ENCODE data around the gene AIP. TPM values are rescaled to one million over a fixed set of nuclear protein-coding genes. Genes with fewer than 3 reads are reported as not detected.

The AIP gene
- total and polyA plus RNA-seq, 9 of the 15 experiments (the other 6 are each of a cell fraction or from before 2014, with no cell fraction given) = 5.2 to 92.5 (median 52.7) TPM

GRCh38 chr11:67437809-67438157 is 45.0 kb upstream of the AIP start:
- ChIA-PET POLR2A (interaction anchor here (0.8 to 3.0 kb wide), 7 partner anchors 8 to 51 kb away, joined by 3 to 21 read pairs (median 3); partner anchors contain the start of gene RPS6KB2), CTCF (ENCODE audit: low intra/inter-chr PET ratio) (no interaction called here)
- FAIRE-seq = no peak
- no TSS peak for BruUV-seq (replicated peaks)
- peak overlapping the region; percentile 86; the same call in 1 of the 3 replicates for H3K27ac ChIP-seq (ENCODE audit: extremely low read depth, low read depth, low read length)
- peak; percentile 28; the same call in 1 of the 2 replicates for TF ChIP-seq BCOR (IDR thresholded peaks at IDR 0.05)
- no peak for TF ChIP-seq SP2 (IDR thresholded peaks at IDR 0.05; ENCODE audit: extremely low read depth, low read depth, low read length, poor library complexity, severe bottlenecking)
- 0 out of 2 replicates have a peak, but pooled peaks have one; percentile 42 for TF ChIP-seq POLR2A (conservative IDR thresholded peaks at IDR 0.05)
- no peaks in the 10 kb centered on the region for H3K9me3 ChIP-seq (replicated peaks; ENCODE audit: control insufficient read depth, insufficient read depth, low read depth, low read length)
- no peaks in the 10 kb centered on the region for H4K20me1 ChIP-seq (replicated peaks; ENCODE audit: control insufficient read depth, insufficient read depth, low read length)
- WGBS (ENCODE audit: insufficient coverage, low coverage, missing lambda C conversion rate) = 84% methylated on average over 3 of the region's 3 CpGs
- intact Hi-C loops (cut with micrococcal nuclease) (no loop called here), in situ Hi-C loops (cut with MboI) (no loop called here)
- H3K4me1 ChIP-seq (replicated peaks in 1 of 2; ENCODE audit: control insufficient read depth in 2 of 2, insufficient read depth in 2 of 2, low read length in 2 of 2) = peaks cover 16 to 94% of the 10 kb centered on the region in 2 experiments
- no peak overlapping the region for H3K4me3 ChIP-seq
- H3K27me3 ChIP-seq (ENCODE audit: control insufficient read depth in 2 of 2, insufficient read depth in 2 of 2, low read length in 2 of 2) = no peaks in the 10 kb centered on the region
- no peak overlapping the region for H3K4me2 ChIP-seq (ENCODE audit: insufficient read depth, low read length)
- no peak overlapping the region for H2AFZ ChIP-seq (ENCODE audit: low read depth, low read length)
- no peak for ATAC-seq
- DNase-seq (ENCODE audit: extremely low read depth in 1 of 4, low spot score in 3 of 4) = no peak
- peaks cover 4% of the 10 kb centered on the region for H3K9me1 ChIP-seq (ENCODE audit: control insufficient read depth, insufficient read depth, low read length)
- peaks cover 85% of the 10 kb centered on the region; the same call in 2 of the 3 replicates for H3K36me3 ChIP-seq (ENCODE audit: control insufficient read depth, insufficient read depth, low read length)
- H3K9ac ChIP-seq (ENCODE audit: insufficient read depth in 1 of 2, low read depth in 2 of 2, low read length in 2 of 2) = peak overlapping the region in 1 of 2 experiments; percentile 81; a peak in 2 of 4 replicates
- H3K79me2 ChIP-seq (ENCODE audit: control insufficient read depth, insufficient read depth, low read length) = no peaks in the 10 kb centered on the region; the same call in 1 of the 3 replicates

DNA sequence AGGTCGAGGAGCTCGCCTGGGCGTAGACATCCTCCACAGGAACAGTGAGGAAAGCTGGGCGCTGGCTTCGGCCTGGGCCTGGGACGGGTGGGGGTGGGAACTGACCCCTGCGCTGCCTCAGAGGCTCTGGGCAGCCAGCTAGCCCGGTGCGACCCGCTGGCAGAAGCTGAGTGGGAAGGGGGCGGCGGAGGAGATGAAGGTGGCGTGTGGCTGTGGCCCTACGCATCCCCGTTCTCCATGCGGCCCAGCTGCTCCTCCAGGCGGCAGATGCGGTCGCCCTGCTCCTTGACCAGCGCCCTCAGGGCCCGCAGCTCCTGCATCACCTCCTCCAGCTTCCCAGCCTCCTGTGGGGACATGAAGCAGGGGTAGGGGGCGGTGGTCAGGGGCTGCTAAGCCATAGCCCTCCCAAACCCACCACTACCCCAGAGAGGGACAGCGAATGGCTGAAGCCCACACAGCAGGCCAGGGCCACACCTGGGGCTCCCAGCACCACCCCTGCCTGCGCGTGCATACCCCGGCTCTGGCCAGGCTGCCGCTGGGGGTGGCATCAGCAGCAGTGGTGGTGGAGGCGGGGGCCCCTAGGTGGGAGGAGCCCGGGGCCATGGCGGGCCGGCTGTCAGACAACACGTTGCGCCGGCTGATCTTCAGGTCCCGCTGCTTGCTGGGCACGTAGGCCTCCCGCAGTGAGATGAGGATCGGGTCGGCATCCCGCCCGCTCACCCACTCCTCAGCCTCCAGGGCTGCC is 44.5 kb upstream of the AIP start:
- Histone ChIP-seq H3K4me3 (no peak overlapping the region), H3K4me1 (replicated peaks in 1 of 2; ENCODE audit: control insufficient read depth in 2 of 2, insufficient read depth in 2 of 2, low read length in 2 of 2) (peaks cover 16 to 93% of the 10 kb centered on the region in 2 experiments), H3K9me3 (replicated peaks; ENCODE audit: control insufficient read depth, insufficient read depth, low read depth, low read length) (no peaks in the 10 kb centered on the region), H3K27me3 (ENCODE audit: control insufficient read depth in 2 of 2, insufficient read depth in 2 of 2, low read length in 2 of 2) (no peaks in the 10 kb centered on the region), H3K27ac (ENCODE audit: extremely low read depth, low read depth, low read length) (peak overlapping the region; percentile 86; the same call in 1 of the 3 replicates), H3K36me3 (ENCODE audit: control insufficient read depth, insufficient read depth, low read length) (peaks cover 80% of the 10 kb centered on the region; the same call in 2 of the 3 replicates), H3K79me2 (ENCODE audit: control insufficient read depth, insufficient read depth, low read length) (no peaks in the 10 kb centered on the region; the same call in 1 of the 3 replicates), H4K20me1 (replicated peaks; ENCODE audit: control insufficient read depth, insufficient read depth, low read length) (no peaks in the 10 kb centered on the region), H3K9me1 (ENCODE audit: control insufficient read depth, insufficient read depth, low read length) (peaks cover 4% of the 10 kb centered on the region), H3K9ac (ENCODE audit: insufficient read depth in 1 of 2, low read depth in 2 of 2, low read length in 2 of 2) (peak overlapping the region in 1 of 2 experiments; percentile 81; a peak in 2 of 4 replicates), H2AFZ (ENCODE audit: low read depth, low read length) (no peak overlapping the region), H3K4me2 (ENCODE audit: insufficient read depth, low read length) (no peak overlapping the region)
- POLR2A ChIA-PET = interaction anchor here (0.7 to 3.0 kb wide), 10 partner anchors 9 to 104 kb away, joined by 3 to 21 read pairs (median 3); partner anchors contain the start of gene RPS6KB2
- TSS peak; percentile 5 for BruUV-seq (replicated peaks)
- no peak for FAIRE-seq
- 76% methylated on average over 23 of the region's 41 CpGs for WGBS (ENCODE audit: insufficient coverage, low coverage, missing lambda C conversion rate)
- DNase-seq (ENCODE audit: extremely low read depth in 1 of 4, low spot score in 3 of 4) = peak in 2 of 4 experiments; percentile 38 to 39
- CTCF ChIA-PET (ENCODE audit: low intra/inter-chr PET ratio) = no interaction called here
- ATAC-seq = no peak
- intact Hi-C loops (cut with micrococcal nuclease) (no loop called here), in situ Hi-C loops (cut with MboI) (no loop called here)
- peak; percentile 69 for TF ChIP-seq RBFOX2 (IDR thresholded peaks at IDR 0.05; ENCODE audit: low read depth, low read length)
- peak; percentile 43; the same call in 1 of the 2 replicates for TF ChIP-seq HNRNPL (IDR thresholded peaks at IDR 0.05; ENCODE audit: low read depth, low read length)
- no peak for TF ChIP-seq TAF15 (IDR thresholded peaks at IDR 0.05; ENCODE audit: low read depth, low read length)
- TF ChIP-seq CBX2 (IDR thresholded peaks at IDR 0.05; ENCODE audit: insufficient read depth, low read length, poor library complexity, severe bottlenecking) = no peak
- TF ChIP-seq, protein P1, sequence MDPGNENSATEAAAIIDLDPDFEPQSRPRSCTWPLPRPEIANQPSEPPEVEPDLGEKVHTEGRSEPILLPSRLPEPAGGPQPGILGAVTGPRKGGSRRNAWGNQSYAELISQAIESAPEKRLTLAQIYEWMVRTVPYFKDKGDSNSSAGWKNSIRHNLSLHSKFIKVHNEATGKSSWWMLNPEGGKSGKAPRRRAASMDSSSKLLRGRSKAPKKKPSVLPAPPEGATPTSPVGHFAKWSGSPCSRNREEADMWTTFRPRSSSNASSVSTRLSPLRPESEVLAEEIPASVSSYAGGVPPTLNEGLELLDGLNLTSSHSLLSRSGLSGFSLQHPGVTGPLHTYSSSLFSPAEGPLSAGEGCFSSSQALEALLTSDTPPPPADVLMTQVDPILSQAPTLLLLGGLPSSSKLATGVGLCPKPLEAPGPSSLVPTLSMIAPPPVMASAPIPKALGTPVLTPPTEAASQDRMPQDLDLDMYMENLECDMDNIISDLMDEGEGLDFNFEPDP (CRISPR knock-in tag; IDR thresholded peaks at IDR 0.05) = no peak
- no peak for TF ChIP-seq ZNF644 (tag; IDR thresholded peaks at IDR 0.05; ENCODE audit: low read depth)
- TF ChIP-seq MYNN (IDR thresholded peaks at IDR 0.05) = peak; percentile 9; the same call in 1 of the 2 replicates
- TF ChIP-seq MYNN (CRISPR knock-in tag; IDR thresholded peaks at IDR 0.05) = no peak
- peak; percentile 19 for TF ChIP-seq CCNT2 (IDR thresholded peaks at IDR 0.05; ENCODE audit: borderline replicate concordance, extremely low read depth, insufficient read length, low read depth, low read length)
- no peak for TF ChIP-seq ZNF780A (CRISPR knock-in tag; IDR thresholded peaks at IDR 0.05)

Measured in K562 (cell line).